BJ (cell line): Measurements from ENCODE around the gene DSTYK. TPM values are rescaled to one million over a fixed set of nuclear protein-coding genes. Genes with fewer than 3 reads are reported as not detected.
A peak's percentile ranks its signal among the peaks of the same experiment; 100 is the strongest.

Source experiments
- CTCF ChIA-PET: fragments of 350-600 bp; formaldehyde crosslinking; extraction: SDS; loops from one replicate; lab custom pipeline; 2021; ENCODE audit warnings: antibody characterized with exemption, inconsistent platforms; lab: Yijun Ruan, JAX
- POLR2A ChIA-PET: fragments of 300-600 bp; sonication (Branson Sonifier 250); formaldehyde crosslinking; extraction: SDS; loops from one replicate; lab custom pipeline; 2021; ENCODE audit warnings: antibody characterized with exemption; lab: Charles Lee
- DNase-seq: peaks from one replicate; pipeline ENCODE4 v3.0.0-alpha.2; 2011; ENCODE audit warnings: low read depth
- H3K27me3 ChIP-seq: 2 replicates; pipeline ENCODE4 v1.6.0; 2011; ENCODE audit warnings: low read length; ENCODE audit not compliant: control insufficient read depth, insufficient read depth
- H3K36me3 ChIP-seq: 2 replicates; pipeline ENCODE4 v1.5.1; 2011; ENCODE audit warnings: low read length; ENCODE audit not compliant: control insufficient read depth, insufficient read depth
- H3K4me3 ChIP-seq: 2 replicates; pipeline ENCODE4 v1.5.1; 2011; ENCODE audit warnings: low read depth, mild to moderate bottlenecking, control low read depth, low read length
- polyA plus RNA-seq: library from polyadenylated mRNA; depleted of rRNA; stranded (reverse); fragments of >200 nt; gene quantifications from 2 replicates; pipeline ENCODE4 v1.2.3, GENCODE V29; 2011
- TF ChIP-seq, protein P1 (sequence below): IDR thresholded peaks from 2 replicates; pipeline ENCODE4 v1.5.1; 2011; ENCODE audit warnings: low read depth, mild to moderate bottlenecking, control low read depth, inconsistent platforms, low read length, moderate library complexity; ENCODE audit not compliant: insufficient read depth

Gene DSTYK
- polyA plus RNA-seq, 1 experiment, result 9.7 TPM

DNA sequence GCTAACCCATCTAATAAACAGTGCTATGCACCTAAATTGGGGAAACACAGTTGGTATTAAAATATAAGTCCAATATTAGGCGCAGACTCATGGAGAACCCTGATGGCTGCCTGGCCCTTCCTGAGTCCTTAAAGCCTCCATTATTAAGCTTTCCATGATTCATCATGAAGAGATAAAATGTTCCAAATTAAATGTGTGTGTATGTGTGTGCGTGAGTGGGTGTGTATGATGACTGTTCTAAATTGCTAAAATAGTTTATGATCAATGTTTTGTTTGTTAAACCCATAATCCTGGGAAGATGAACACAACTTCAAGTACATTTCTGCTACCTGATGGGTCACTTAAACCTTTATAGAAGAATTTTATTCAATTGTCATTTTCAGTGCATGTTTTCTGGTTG is 83.5 kb downstream of the DSTYK start:
- Histone ChIP-seq H3K27me3 (no peaks in the 10 kb centered on the region), H3K4me3 (no peak overlapping the region), H3K36me3 (no peaks in the 10 kb centered on the region)
- TF ChIP-seq, protein P1, sequence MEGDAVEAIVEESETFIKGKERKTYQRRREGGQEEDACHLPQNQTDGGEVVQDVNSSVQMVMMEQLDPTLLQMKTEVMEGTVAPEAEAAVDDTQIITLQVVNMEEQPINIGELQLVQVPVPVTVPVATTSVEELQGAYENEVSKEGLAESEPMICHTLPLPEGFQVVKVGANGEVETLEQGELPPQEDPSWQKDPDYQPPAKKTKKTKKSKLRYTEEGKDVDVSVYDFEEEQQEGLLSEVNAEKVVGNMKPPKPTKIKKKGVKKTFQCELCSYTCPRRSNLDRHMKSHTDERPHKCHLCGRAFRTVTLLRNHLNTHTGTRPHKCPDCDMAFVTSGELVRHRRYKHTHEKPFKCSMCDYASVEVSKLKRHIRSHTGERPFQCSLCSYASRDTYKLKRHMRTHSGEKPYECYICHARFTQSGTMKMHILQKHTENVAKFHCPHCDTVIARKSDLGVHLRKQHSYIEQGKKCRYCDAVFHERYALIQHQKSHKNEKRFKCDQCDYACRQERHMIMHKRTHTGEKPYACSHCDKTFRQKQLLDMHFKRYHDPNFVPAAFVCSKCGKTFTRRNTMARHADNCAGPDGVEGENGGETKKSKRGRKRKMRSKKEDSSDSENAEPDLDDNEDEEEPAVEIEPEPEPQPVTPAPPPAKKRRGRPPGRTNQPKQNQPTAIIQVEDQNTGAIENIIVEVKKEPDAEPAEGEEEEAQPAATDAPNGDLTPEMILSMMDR, result no peak
- CTCF ChIA-PET, result interaction anchor here (1.7 kb wide), 1 partner anchor 14 kb away, joined by 3 read pairs; no protein-coding TSS in a partner anchor
- POLR2A ChIA-PET, result no interaction called here
- DNase-seq, result no peak

DNA sequence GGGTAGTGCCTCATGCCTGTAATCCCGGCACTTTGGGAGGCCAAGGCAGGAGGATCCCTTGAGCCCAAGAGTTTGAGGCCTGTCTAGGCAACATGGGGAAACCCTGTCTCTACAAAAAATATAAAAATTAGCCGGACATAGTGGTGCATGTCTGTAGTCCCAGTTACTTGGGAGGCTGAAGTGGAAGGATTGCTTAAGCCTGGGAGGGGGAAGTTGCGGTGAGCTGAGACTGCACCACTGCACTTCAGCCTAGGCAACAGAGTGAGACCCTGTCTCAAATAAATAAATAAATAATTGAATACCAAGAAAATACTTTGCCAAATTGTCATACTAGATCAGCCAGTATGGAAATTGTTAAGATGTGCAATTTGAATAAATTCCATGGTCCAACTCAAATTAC is 83.9 kb downstream of the DSTYK start:
- Histone ChIP-seq H3K4me3 (no peak overlapping the region), H3K27me3 (no peaks in the 10 kb centered on the region), H3K36me3 (no peaks in the 10 kb centered on the region)
- no peak for DNase-seq
- CTCF ChIA-PET, result interaction anchor here (1.7 kb wide), 1 partner anchor 15 kb away, joined by 3 read pairs; no protein-coding TSS in a partner anchor
- POLR2A ChIA-PET, result no interaction called here
- TF ChIP-seq, protein P1, result no peak

DNA sequence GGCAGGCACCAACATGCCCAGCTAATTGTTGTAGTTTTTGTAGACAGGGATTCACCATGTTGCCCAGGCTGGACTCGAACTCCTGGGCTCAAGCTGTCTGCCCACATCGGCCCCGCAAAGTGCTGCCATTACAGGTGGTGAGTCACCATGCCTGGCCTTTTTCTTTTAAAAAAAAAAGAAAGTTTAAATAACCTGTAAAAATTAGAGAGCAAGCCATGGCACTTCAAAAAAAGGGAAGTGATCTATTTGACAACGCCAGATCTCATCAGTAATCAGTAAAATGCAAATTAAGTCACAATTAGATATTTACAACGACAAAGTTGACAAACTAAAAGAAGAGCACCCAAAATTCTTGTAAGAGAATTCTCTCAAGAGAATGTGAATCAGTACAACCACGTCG is 86.8 kb downstream of the DSTYK start:
- ChIA-PET POLR2A (no interaction called here), CTCF (no interaction called here)
- H3K4me3 ChIP-seq, result no peak overlapping the region
- H3K36me3 ChIP-seq, result no peaks in the 10 kb centered on the region
- H3K27me3 ChIP-seq, result no peaks in the 10 kb centered on the region
- DNase-seq, result no peak
- TF ChIP-seq, protein P1, result no peak

DNA sequence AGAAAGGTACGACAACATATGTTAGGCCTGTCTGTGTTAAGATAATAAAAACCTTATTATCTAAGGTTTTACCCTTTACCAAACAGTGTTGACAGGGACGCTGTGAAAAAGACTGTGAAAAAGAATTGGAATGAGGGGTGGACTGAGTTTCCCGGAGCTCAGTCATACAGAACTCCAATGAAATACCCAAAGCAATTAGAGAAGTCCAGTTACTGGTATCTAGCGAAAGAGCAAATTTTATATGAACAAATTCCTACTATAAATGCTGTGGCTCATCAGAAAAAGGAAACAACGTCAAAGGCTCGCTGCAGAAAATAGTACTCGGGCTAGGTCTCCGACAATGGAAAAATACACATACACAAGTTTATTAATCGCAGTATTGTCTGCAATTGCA is 89.0 kb downstream of the DSTYK start:
- ChIA-PET CTCF (interaction anchor here (0.8 to 5.1 kb wide), 10 partner anchors 12 to 199 kb away, joined by 3 to 32 read pairs (median 4); partner anchors contain the start of gene NUAK2), POLR2A (interaction anchor here (0.7 kb wide), 1 partner anchor 565 kb away, joined by 3 read pairs; no protein-coding TSS in a partner anchor)
- no peaks in the 10 kb centered on the region for H3K36me3 ChIP-seq
- no peak for DNase-seq
- H3K27me3 ChIP-seq, result no peaks in the 10 kb centered on the region
- TF ChIP-seq, protein P1, result no peak
- H3K4me3 ChIP-seq, result peak overlapping the region; percentile 76

DNA sequence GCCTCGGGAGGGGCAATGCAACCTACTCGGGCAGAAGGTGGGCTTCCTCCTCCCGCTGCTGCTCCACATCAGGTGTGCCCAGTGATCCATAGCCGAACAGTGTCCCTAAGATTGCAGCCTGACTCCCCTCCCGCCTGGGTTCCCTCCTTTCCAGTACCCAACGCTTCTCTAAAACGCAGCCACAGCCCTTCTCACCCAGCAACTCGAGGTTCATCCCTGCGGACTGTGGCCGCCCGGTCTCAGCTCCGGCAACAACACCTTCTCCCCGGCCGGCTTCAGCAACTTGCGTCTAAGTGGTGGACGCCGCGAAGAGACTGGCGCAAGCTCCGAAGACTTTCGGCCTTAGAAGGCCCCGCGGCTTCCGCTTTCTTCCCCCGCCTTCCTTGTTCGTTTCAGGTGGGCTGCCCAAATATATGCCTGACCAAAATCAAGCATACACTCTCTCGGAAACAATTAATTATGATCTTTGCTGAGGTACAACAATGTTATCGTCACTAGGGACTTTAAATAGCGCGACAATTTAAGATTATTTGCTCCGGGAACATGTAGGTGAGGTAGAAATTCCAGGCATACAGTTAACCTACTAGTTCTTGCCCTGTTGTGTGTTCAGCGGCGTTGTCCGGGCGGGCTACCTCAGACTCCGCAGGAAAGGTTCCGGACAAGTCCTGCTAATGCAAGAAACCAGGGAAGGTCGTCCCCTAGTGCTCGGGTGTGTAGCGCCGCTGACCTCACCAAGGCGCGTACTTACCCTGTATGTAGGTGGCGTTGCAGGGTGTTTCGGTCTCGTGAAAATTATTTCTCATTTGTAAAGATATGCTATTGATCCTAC is 89.6 kb downstream of the DSTYK start, which contains the start of gene RBBP5:
RBBP5 (minus strand) TSS at position 319 of the 829 bp plus-strand sequence; CDS start at position 214, 105 bp downstream.
- TF ChIP-seq, protein P1, result peak; percentile 92
- Histone ChIP-seq H3K27me3 (no peaks in the 10 kb centered on the region), H3K36me3 (no peaks in the 10 kb centered on the region), H3K4me3 (peak within 1 kb of the TSS; percentile 76)
- ChIA-PET POLR2A (interaction anchor here (0.6 to 0.8 kb wide), 3 partner anchors 13 to 780 kb away, joined by 3 read pairs; no protein-coding TSS in a partner anchor), CTCF (interaction anchor here (0.7 to 5.1 kb wide), 14 partner anchors 13 to 238 kb away, joined by 3 to 32 read pairs (median 4); partner anchors contain the start of gene TMCC2)
- peak; percentile 86 for DNase-seq
